Stimulated activated CD4-positive, alpha-beta T cell treated with anti-CD3 and anti-CD28 coated beads, Interleukin-4, amount 100 ng/mL, for 48 hours (primary cell): Measurements from ENCODE around the gene PRKCA.

Experiments used
- DNase-seq, 2 donors: peaks; one replicate each; pipeline ENCODE4 v3.0.0-alpha.2; 2020; ENCODE audit warnings: low read depth in 2 of 2

The PRKCA gene

DNA sequence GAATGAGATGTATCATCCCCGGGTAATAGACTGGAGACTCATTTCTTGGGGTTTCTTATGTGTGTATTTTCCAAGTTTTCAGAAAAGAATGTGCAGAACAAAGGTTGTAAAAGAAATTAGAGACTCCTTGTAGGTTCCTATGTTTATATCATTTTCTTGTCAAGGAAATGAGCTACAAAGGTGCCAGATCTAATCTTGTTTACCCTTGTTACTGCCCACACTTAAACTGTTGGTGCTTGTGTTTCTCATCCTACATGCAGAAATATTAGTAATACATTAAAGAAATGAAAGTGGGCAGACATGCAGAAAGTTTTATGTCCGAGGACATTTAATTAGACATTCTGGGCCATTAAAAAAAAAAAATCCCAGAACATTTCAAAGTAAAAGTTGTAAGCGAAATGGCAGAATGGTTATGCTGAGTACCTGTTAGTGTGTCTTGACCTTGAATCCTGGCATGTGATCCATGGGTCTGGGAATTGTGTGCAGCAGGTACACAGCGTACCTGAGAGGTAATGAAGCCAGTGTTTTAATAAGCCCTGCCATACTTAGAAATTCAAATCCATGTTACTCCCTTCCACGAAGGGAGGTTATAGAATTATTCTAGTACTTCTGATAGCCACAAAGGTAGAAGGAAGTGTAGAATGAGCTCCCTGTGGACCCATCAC lies 469.9 kb downstream of the PRKCA start:
- no peak for DNase-seq

DNA sequence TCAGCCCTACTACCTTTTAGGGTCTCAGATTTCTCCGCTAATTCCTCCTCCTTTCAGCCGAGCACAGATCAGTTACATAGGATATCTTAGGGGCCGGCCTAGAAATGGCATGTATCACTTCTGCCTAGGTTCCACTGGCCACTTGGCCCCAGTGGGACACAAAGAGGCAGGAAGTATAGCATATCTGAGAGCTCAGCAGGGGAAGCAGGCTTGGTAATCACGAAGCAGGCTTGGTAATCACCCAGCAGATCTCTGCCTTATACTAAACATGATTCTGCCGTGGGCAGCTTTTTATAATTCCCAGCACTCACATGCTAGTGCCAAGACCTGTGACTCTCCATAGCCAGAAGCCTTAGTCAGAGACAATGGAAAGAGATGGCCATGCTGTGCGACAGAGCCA lies 472.9 kb downstream of the PRKCA start:
- DNase-seq: no peak

DNA sequence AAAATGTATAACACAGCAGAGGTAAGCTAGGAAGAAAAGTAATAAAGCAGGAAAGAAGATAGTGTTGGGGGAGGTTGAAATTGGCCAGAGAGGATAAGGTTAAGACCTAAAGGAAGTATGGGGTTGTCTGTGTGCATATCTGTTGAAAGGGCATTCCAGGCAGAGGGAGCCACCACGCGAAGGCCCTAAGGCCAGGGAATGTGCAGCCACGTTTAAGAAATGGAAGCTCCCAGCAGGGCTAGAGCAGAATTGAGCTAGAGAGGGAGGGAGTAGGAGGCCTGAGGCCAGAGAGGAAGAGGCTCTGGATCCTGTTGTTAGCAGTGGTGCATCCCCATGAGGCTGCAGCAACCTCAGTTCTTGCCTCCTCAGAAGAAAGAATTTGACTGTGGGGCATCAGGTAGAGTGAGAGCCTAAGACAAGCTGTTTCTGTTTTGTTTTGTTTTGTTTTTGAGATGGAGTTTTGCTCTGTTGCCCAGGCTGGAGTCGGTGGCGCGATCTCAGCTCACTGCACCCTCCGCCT lies 473.5 kb downstream of the PRKCA start:
- no peak for DNase-seq

DNA sequence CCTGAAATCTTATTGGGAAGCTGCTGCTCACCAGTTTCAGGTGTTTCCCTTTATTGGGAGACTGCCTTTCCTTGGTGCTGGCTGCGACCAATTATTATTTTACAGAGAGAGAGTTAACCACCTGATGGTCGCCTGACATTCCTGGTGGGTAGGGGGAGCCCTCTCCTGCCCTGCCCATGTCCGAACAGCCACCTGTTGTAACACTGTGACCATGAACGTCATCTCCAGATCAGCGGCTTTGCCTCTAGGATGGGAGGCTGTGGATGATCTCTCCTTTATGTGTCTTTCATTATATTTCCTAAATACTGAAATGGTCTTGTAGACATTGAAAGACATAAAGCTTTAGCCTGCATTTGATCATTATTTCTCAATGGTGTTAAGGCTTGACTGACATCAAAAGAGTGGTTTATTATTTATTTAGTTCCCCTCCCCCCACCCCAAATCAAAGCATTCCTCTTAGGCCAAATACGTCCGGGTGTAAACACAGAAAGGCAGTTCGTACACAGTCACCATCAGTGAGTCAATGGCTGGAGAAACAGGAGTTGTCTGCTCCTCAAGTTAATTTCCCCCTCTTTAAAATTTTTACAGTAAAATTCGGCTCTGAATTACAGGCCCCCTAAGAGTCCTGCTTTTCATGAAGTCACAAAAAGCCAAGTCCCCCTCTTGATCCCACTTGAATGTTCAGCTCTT lies 474.7 kb downstream of the PRKCA start:
- DNase-seq: no peak

DNA sequence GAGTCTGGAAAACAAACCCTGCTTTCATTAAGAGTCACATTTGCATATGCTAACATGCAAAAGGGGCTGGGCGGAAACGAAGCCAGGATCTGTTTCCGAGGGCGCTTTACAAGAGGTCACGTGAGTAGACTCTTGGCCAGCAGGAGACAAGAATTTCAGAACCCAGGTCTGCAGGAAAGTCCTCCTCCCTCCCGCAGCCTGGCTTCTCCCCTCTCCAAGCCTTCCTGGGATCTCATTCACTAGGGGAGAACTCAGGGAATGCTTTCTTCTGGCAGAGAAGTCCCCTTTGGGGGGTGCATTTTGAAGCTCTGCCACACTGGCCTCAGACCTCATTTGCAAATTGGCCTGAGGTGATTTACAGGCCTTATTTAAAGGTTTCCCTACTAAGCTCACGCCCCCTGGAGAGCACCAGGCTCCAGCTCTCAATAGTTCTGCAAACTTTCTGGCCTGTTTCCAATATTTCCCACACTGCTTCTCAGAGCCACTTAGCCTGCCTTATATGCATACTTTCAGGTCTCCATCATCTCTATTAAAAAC lies 475.3 kb downstream of the PRKCA start:
- DNase-seq: no peak

DNA sequence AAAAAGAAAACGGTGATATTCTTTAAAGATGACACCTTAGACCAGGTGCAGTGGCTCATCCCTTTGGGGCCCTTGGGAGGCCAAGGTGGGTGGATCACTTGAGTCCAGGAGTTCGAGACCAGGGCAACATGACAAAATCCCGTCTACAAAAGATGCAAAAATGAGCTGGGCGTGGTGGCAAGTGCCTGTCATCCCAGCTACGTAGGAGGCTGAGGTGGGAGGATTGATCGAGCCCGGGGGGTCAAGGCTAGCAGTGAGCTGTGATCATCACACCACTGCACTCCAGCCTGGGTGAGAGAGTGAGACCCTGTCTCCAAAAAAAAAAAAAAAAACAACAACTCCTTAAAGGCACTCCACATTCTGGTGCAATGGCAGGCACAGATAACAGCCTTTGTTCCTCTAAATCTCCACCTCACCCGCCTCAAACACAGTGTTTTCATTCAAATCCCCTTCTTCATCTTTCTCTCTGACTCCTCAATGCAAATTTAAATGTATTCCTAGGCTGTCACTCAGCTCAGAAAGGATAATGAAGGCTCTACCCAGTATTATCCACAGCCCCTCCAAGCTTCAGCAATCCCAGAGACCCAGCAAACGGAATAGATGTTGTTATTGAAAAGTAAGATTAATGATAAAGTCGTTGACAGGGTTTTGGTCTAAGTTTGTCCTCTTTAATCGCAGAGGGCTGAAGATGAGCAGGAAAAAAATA lies 476.3 kb downstream of the PRKCA start:
- no peak for DNase-seq

DNA sequence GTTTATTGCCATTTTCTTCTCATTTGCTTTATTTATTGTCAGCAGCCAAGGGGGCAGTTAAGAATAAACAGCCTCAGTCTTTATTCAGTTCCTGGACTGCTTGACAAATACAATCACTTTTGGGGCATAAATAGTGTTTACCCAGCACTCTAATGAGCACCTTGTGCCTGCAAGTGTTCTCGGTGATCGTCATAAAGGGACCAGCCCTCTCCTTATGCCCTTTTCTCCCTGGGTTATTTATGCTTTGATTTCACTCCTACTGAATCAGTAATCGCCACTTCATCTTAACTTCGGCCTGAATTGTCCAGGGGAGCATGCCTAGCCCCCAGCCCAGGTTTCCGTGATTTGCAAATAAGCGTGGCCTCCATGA lies 476.8 kb downstream of the PRKCA start:
- DNase-seq: no peak

DNA sequence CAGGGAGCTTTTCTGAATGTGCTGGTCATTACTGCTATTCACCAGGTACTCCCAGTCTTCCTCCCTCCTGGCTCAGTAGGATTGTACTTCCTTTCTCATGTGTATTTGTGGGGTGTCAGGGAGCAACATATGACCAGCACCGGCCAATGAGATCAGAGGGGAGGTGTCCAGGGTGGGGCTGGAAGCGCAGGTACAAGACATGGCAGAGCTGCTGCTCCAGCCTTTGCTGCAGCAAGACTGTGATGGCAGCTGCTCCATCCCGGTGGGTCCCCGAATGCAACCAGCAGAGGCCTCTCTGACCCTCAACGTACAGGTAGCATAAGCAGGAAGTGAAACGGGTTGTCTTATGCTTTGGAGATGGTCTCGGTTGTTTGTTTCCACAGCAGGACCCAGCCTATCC lies 478.7 kb downstream of the PRKCA start:
- no peak for DNase-seq

DNA sequence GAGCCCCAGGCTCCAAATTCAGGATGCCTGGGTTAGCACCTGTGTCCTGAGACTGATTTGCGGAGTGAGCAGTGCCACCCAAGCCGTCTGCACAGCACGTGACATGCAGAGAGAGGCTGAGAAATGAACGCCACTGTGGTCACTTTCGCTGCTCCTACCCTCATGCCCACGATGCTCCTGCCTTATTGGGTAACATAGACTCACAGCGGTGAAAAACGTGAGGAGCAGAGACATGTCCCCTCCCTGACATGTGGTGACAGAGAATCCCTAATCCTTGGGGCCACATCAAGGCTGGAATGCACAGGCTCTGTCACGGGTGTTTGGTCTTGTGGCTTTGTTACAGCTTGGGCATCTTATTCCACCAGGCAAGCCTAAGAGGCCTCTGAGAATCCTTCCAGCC lies 480.4 kb downstream of the PRKCA start:
- no peak for DNase-seq

DNA sequence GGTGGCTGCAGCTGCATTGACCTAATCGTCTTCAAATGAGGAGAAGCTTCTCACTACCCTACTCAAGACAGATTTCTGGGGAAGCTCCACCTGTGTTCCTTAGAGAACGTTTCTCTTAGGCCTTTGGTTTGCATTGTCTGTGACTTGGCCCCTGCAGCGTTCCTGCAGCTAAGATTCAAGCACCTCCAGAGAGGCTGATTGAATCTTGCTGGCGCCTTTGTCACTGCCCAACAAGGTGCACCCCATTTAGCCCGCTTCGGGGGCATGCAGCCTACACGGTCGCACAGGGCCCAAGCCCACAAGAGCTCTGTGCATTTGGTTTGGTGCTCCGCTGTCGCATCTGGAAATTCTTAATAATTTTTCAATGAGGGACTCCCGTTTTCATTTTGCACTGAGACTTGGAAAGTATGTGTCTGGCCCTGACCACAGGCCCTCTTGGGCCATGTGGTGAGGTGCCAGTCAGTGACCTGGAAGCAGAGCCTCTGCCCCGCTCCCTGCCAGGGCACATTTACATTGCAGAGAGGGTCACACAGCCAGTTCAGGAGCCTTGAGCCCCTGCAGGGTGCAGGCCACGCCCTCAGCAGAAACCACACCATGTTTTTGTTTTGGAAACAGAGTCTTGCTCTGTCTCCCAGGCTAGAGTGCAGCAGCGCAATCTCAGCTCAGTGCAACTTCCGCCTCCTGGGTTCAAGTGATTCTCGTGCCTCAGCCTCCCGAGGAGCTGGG lies 481.4 kb downstream of the PRKCA start:
- DNase-seq: no peak

DNA sequence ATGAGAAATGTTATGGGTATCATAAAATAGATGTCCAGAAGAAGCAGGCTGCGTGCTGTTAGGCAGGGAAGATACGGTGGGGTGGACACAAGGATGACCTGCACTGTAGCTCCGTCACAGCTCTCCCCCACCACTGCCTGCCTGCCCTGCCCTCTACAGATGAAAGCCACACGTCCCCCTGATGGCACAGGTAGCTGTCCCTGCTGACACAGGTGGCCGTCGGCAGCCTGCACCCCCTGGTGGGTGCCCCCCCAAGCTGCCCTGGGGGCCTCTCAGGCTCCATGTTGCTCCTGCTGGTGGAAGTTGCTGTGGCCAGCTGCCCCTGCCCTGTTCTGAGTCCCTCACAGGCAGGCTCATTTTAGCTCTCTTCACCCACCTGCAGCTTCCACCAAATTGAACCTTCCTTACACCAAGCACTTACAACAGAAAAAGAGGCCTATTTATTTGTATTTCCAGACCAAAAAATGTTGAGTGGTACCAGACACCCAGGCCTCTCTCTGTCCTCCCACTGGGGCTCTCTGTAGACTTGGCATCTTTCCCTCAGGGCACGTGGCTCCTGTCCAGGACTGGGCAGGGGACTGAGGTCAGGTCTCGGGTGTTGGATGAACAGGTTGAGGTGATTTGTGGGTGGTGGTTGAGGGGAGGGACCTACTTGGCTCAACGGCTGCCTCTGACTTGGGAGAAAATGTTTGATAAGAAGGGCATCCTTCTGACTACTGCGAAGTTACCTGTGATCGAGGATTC lies 482.4 kb downstream of the PRKCA start:
- no peak for DNase-seq

DNA sequence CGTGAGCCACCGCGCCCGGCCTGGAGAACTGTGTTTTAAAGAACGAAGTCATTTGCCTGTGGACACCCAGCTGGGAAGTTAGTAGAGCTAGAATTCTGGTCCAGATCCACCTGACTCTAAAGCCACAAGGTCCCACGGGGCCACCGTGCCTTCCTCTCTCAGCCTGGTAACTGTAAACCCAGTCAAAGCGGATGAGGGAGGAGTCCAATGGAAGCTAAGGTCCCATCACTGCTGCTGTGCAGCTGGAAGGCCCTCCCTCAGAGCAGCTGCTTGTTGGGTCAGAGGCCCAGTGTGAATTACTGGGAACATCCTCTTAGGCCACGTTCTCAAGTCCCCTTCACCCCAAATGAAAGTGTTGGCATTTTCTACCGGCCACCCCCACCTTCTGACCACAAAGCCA lies 483.7 kb downstream of the PRKCA start:
- DNase-seq: no peak

DNA sequence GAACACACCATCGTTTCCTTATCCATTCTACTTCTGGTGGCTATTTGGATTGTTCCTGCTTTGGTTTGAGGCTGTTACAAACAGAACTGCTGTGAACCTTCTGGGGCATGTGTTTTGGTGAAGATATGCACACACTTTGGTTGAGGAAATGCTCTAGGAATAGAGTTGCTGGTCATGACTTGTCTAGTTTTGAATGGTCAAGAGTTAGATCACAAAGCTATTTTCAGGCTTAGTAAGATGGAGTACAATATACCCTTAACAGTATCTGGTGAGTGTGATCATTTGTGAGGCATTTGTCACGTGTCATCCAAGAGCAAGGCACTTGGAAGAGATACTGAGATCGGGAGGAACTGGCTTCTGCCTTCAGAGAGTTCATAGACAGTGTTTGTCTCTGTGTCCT lies 485.5 kb downstream of the PRKCA start:
- no peak for DNase-seq

DNA sequence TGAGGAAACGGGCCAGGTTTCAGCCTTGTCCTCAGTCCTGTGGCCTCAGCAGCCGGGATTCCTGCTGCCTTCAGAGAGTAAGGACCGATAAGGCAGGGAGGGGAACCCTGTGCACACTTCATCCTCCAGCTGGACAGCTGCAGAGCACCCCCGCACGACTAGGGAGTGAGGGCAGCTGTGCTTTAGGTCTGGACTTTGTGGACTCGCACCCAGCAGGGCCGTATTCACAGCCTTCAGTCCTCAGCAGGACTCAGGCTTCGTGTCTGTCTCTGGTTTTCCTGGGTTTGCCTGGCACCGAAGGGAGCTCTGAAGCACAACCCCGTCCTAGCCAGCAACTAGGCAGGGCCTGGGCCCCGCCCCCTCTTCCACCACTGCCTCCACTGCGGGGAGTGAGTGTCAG lies 486.7 kb downstream of the PRKCA start:
- no peak for DNase-seq

DNA sequence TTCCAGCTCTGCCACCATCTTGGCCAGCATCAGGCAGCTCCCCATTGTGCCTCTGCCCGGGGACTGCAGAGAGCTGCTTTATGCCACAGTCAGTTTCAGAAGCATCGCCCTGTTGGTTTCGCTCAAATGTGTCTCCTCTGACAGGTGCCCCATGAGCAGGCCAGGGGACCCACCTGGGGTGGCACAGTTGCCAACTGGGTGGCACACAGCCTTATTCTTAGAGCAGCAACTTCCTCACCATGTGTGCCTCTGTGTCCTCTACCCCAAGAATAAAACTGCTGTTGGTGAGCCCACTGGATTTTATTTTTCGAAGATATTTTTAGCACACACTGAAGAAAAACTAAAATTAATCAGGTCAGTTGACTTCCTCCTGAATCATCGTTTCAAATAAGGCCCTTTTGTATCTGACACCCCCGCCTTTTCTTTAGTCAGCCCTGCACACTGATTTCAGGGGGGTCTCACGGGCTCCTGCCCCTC lies 487.6 kb downstream of the PRKCA start:
- no peak for DNase-seq

DNA sequence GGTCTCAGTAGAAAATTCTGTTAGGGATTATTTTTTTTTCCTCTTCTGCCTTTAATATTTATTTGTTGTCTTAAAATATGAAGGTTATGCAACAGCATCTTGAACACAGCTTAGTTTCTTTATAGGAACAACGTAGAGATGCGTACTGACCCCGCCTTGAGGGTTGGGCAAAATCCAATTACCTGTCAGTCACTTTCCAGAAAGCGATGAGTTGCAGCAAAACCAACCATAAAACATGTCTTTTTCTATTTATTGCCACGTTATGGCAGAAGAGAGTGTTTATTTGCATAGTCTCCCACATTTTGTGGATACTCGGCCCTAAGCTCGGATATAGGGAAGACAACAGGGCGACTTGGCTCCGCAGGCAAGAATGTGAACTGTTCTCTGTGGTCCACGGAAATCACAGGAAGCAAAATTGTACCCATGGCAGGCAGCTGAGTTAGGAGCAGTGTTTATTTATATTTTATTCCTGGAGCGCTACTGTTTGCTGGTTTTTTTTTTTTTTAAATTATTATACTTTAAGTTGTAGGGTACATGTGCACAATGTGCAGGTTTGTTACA lies 488.2 kb downstream of the PRKCA start:
- no peak for DNase-seq

DNA sequence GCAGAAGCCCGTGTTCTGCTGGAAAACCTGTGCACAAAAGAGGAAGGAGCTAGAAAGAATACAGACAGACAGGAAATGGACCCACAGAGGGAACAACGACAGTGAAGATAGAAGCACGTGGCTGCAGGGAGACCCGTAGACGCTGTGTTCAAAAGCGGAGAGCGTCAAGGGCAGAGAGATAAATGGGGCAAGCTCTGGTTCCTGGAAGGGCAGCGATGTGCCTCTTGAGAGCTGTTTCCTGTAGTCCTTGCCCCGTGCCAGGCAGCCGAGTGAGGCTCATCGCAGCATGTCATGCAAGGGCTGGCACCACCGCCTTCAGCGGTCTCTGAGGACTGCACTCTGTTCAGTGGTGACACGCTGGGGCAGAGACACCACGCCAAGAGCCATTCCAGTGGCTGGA lies 488.9 kb downstream of the PRKCA start:
- DNase-seq: no peak

DNA sequence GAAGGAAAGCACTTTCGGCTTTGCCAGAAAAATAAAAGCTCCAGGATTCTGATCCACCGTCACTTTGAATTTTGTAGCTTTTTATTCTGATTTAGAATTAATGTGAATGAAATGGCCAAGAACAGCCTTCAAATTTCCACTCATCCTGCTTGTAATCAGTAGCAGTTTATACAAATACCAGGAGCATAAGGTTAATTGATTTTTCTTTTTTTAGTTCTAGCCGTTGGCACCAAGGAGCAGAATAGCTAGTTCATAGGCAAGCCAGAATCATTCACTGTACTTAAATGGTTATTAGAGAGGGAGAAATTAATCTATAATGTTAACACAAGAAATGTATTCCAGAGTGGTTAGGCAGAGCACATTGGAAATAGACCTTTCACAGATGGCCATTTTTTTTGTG lies 491.4 kb downstream of the PRKCA start:
- no peak for DNase-seq

DNA sequence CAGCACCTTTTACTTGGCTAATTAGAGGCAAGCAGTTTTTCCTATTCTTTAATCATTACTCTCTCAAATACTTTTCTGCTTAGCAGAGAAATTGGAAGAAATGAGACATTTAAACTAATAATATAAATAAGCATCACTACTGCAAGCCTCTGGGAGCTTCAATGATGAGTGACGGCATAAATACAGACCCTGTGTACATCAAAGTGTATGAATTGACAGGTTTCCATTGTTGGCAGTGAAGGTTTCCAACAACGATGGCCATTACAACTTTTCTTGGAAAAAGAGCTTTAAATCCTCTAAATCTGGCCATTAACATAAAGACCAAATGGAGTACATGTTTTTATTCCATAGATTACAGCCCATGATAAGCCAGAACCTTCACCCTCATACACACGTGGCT lies 493.1 kb downstream of the PRKCA start:
- no peak for DNase-seq

DNA sequence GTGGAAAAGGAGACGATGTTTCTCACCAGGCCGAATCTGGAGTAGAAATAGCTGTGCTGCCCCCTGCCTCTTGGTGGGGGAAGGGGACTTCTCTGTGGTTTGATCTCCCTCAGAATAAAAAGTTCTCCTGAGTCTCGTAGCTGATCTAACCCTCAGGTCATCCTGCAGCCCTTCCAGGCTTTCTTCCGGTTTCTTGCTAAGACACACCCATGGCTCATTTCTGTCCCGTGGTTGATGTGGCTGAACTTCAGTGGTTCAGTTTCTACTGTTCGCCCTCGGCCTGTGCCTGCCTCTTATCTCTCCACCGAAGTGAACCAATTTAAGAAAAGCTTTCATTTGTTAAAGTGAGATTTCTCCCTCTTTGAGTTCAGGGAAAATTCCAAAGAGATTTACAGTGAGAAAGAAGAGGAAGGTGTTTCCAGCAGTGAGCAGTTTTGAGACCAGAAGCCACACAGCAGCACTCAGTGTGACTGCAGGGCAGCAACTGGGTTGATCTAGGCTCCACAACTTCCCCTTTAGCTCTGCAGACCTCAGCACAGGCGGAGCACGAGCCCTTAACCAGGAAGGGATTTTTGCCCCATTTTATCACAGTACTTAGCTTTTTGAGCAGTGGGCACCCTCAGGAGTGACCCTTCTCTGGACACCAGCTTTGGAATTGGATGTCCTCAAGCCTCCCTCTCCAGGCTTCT lies 497.6 kb downstream of the PRKCA start:
- no peak for DNase-seq
